Neuronal stem cell (in vitro differentiated cells): ENCODE measurements around the gene SND1.

Source experiments
- DNase-seq: peaks from one replicate; pipeline ENCODE4 v3.0.0-alpha.2; 2013; ENCODE audit warnings: low spot score
- H2AFZ ChIP-seq: one replicate; pipeline ENCODE4 v1.6.1; 2013; ENCODE audit warnings: mild to moderate bottlenecking, low read length, inconsistent platforms
- H2AK5ac ChIP-seq: 2 replicates; pipeline ENCODE4 v1.6.1; 2013; ENCODE audit warnings: low read depth, mild to moderate bottlenecking, inconsistent platforms, low read length, moderate library complexity, mixed read lengths
- H2BK120ac ChIP-seq: 2 replicates; pipeline ENCODE4 v1.6.1; 2013; ENCODE audit warnings: low read depth, mild to moderate bottlenecking, inconsistent platforms, low read length, moderate library complexity, mixed read lengths
- H2BK12ac ChIP-seq: one replicate; pipeline ENCODE4 v1.6.1; 2013; ENCODE audit warnings: low read length, inconsistent platforms
- H2BK15ac ChIP-seq: 2 replicates; pipeline ENCODE4 v1.6.1; 2013; ENCODE audit warnings: mild to moderate bottlenecking, low read length, inconsistent platforms, mixed read lengths
- H2BK5ac ChIP-seq: one replicate; pipeline ENCODE4 v1.6.1; 2013; ENCODE audit warnings: inconsistent platforms, mild to moderate bottlenecking, low read length, moderate library complexity
- H3K14ac ChIP-seq: one replicate; pipeline ENCODE4 v1.6.1; 2013; ENCODE audit warnings: low read length, inconsistent platforms
- H3K18ac ChIP-seq: 2 replicates; pipeline ENCODE4 v1.6.1; 2013; ENCODE audit warnings: low read length, inconsistent platforms
- H3K23ac ChIP-seq: 2 replicates; pipeline ENCODE4 v1.6.1; 2013; ENCODE audit warnings: low read depth, mild to moderate bottlenecking, mixed read lengths, low read length, inconsistent platforms; ENCODE audit not compliant: poor library complexity
- H3K27ac ChIP-seq: replicated peaks from 3 replicates; pipeline ENCODE4 v1.5.1; 2013; ENCODE audit warnings: low read length, inconsistent platforms
- H3K27me3 ChIP-seq, 3 experiments: 2 replicates each; pipeline ENCODE4 v1.6.1; 2013; ENCODE audit warnings: low read length in 3 of 3, mild to moderate bottlenecking in 2 of 3, inconsistent platforms in 1 of 3, low read depth in 1 of 3, mixed read lengths in 1 of 3, moderate library complexity in 1 of 3; ENCODE audit not compliant: control insufficient read depth in 3 of 3, insufficient read depth in 3 of 3
- H3K36me3 ChIP-seq, 2 donors: replicated peaks in 1 of 2; 2 replicates each; pipeline ENCODE4 v1.6.1; 2013; ENCODE audit warnings: low read length in 2 of 2; ENCODE audit not compliant: control insufficient read depth in 2 of 2, insufficient read depth in 2 of 2
- H3K4ac ChIP-seq: 2 replicates; pipeline ENCODE4 v1.6.1; 2013; ENCODE audit warnings: inconsistent platforms, mild to moderate bottlenecking, low read length, moderate library complexity
- H3K4me1 ChIP-seq, 2 donors: 1 replicate in 1 of 2; 2 replicates in 1 of 2; pipeline ENCODE4 v1.6.1; 2013; ENCODE audit warnings: low read length in 2 of 2, low read depth in 1 of 2; ENCODE audit not compliant: control insufficient read depth in 2 of 2, insufficient read depth in 1 of 2
- H3K4me2 ChIP-seq: one replicate; pipeline ENCODE4 v1.6.1; 2013; ENCODE audit warnings: mild to moderate bottlenecking, low read length, inconsistent platforms; ENCODE audit not compliant: insufficient read depth, poor library complexity, severe bottlenecking
- H3K4me3 ChIP-seq, 2 donors: 2 replicates each; pipeline ENCODE4 v1.5.1; 2013; ENCODE audit warnings: low read length in 2 of 2, mild to moderate bottlenecking in 2 of 2, inconsistent platforms in 1 of 2, moderate library complexity in 1 of 2
- H3K79me1 ChIP-seq: one replicate; pipeline ENCODE4 v1.6.1; 2013; ENCODE audit warnings: low read depth, mild to moderate bottlenecking, inconsistent platforms, low read length, moderate library complexity
- H3K9ac ChIP-seq: one replicate; pipeline ENCODE4 v1.6.1; 2013; ENCODE audit warnings: mild to moderate bottlenecking, low read depth, low read length, inconsistent platforms; ENCODE audit not compliant: poor library complexity
- H3K9me3 ChIP-seq, 2 donors: replicated peaks in 1 of 2; 2 replicates each; pipeline versions ENCODE3 to v1.6.1; 2013; ENCODE audit warnings: low read length in 2 of 2, mild to moderate bottlenecking in 2 of 2, inconsistent platforms in 1 of 2, low read depth in 1 of 2, mixed read lengths in 1 of 2, moderate library complexity in 1 of 2; ENCODE audit not compliant: control insufficient read depth in 2 of 2, insufficient read depth in 1 of 2
- H4K8ac ChIP-seq: one replicate; pipeline ENCODE4 v1.6.1; 2013; ENCODE audit warnings: low read depth, mild to moderate bottlenecking, inconsistent platforms, low read length, moderate library complexity
- H4K91ac ChIP-seq: one replicate; pipeline ENCODE4 v1.6.1; 2013; ENCODE audit warnings: low read length, low read depth, mild to moderate bottlenecking, inconsistent platforms; ENCODE audit not compliant: poor library complexity
- WGBS, 2 donors: extraction: QIAGEN DNeasy Blood & Tissue Kit; methylation state at CpG; one replicate each; pipeline ENCODE4 v1.1.7; 2013; ENCODE audit warnings: missing lambda C conversion rate in 2 of 2, mixed read lengths in 1 of 2; ENCODE audit not compliant: insufficient read length in 2 of 2, insufficient replicate concordance in 1 of 2; ENCODE audit errors: extremely low coverage in 2 of 2; 5-methylcytosine and 5-hydroxymethylcytosine counted together

SND1 gene

GRCh38 chr7:127882313-127882920 is 230.4 kb downstream of the SND1 start:
- H4K91ac ChIP-seq, result no peak overlapping the region
- H3K27ac ChIP-seq, result no peak overlapping the region
- H2AFZ ChIP-seq, result no peak overlapping the region
- no peak overlapping the region for H3K18ac ChIP-seq
- no peaks in the 10 kb centered on the region for H3K79me1 ChIP-seq
- no peak overlapping the region for H2BK5ac ChIP-seq
- H3K27me3 ChIP-seq, result no peaks in the 10 kb centered on the region
- no peak overlapping the region for H3K4ac ChIP-seq
- H3K9me3 ChIP-seq, result no peaks in the 10 kb centered on the region
- no peak overlapping the region for H3K9ac ChIP-seq
- WGBS, 2 donors, result no CpG with 5 or more reads among the region's 3 CpGs
- H2BK15ac ChIP-seq, result no peak overlapping the region
- H2AK5ac ChIP-seq, result no peak overlapping the region
- no peak overlapping the region for H2BK12ac ChIP-seq
- H2BK120ac ChIP-seq, result no peak overlapping the region
- no peak overlapping the region for H3K23ac ChIP-seq
- no peak overlapping the region for H4K8ac ChIP-seq
- H3K36me3 ChIP-seq, result no peaks in the 10 kb centered on the region
- DNase-seq, result no peak
- H3K4me2 ChIP-seq, result no peak overlapping the region
- H3K14ac ChIP-seq, result no peak overlapping the region
- no peak overlapping the region for H3K4me3 ChIP-seq
- H3K4me1 ChIP-seq, result peaks cover 3 to 12% of the 10 kb centered on the region in 2 donors

DNA sequence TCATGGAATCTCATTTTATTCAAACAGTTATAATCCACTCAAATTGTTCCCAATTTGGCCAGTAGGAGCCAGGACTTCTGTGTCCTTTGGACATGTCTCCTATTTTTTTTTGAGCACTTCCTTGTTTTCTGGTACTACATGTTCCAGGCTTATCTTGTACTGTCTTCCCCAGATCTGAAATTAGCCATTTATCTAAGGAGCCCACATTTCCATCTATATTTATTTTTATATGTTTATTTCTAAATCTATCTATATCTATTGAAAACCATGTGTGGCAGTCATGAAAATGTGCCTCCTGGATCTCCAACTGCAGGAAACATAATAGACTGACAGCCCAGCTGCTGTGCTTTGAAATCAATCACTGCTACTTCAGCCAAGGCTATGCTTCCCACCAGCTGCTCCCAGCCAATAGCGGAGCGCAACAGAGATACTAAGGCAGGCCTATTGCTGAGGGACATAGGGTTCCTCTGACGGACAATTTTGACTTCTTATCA is 232.1 kb downstream of the SND1 start:
- H2BK12ac ChIP-seq, result no peak overlapping the region
- no peak overlapping the region for H2AFZ ChIP-seq
- H3K36me3 ChIP-seq, result peaks cover 0 to 14% of the 10 kb centered on the region in 2 donors
- H4K91ac ChIP-seq, result no peak overlapping the region
- no peak overlapping the region for H4K8ac ChIP-seq
- H3K23ac ChIP-seq, result no peak overlapping the region
- H3K27ac ChIP-seq, result no peak overlapping the region
- H3K14ac ChIP-seq, result no peak overlapping the region
- H3K9me3 ChIP-seq, result no peaks in the 10 kb centered on the region
- no peaks in the 10 kb centered on the region for H3K27me3 ChIP-seq
- H2BK120ac ChIP-seq, result no peak overlapping the region
- no peaks in the 10 kb centered on the region for H3K79me1 ChIP-seq
- no peak overlapping the region for H3K18ac ChIP-seq
- peaks cover 0 to 12% of the 10 kb centered on the region in 2 donors for H3K4me1 ChIP-seq
- H2BK15ac ChIP-seq, result no peak overlapping the region
- no peak overlapping the region for H2AK5ac ChIP-seq
- H3K4me2 ChIP-seq, result no peak overlapping the region
- no peak overlapping the region for H2BK5ac ChIP-seq
- no peak overlapping the region for H3K4ac ChIP-seq
- no peak for DNase-seq
- no CpG with 5 or more reads among the region's 3 CpGs for WGBS, 2 donors
- H3K4me3 ChIP-seq, result no peak overlapping the region
- H3K9ac ChIP-seq, result no peak overlapping the region

- peaks cover 0 to 12% of the 10 kb centered on the region in 2 donors for H3K4me1 ChIP-seq
- DNase-seq, result no peak
- WGBS, 2 donors, result no CpG with 5 or more reads among the region's 3 CpGs
Measured at GRCh38 chr7:127885222-127885772, 233.3 kb downstream of the SND1 start.

DNA sequence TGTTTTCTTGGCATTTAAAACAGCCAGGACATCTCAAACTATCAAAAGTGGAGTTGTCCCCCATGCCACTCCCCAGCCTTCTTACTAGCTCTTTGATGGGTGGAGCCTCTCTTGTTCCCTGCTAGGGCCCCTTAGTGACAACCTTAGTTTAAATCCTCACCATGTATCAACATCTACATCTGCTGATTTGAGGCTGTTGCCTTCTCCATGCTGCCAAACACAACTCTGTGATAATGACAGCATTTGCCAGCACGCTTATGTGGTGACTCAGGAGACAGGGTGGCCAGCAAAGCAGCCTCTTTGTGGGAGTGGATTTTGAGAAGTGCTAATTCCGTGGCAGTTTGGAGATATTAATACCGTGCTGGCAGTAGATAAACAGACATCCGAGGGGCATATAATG is 233.8 kb downstream of the SND1 start:
- no peaks in the 10 kb centered on the region for H3K79me1 ChIP-seq
- no CpG with 5 or more reads among the region's 4 CpGs for WGBS, 2 donors
- H2BK15ac ChIP-seq, result no peak overlapping the region
- H3K36me3 ChIP-seq, result peaks cover 0 to 31% of the 10 kb centered on the region in 2 donors
- no peak overlapping the region for H2BK12ac ChIP-seq
- no peak overlapping the region for H3K4ac ChIP-seq
- no peaks in the 10 kb centered on the region for H3K9me3 ChIP-seq
- H2AK5ac ChIP-seq, result no peak overlapping the region
- DNase-seq, result no peak
- no peak overlapping the region for H2BK120ac ChIP-seq
- H3K18ac ChIP-seq, result no peak overlapping the region
- H3K9ac ChIP-seq, result no peak overlapping the region
- no peaks in the 10 kb centered on the region for H3K27me3 ChIP-seq
- no peak overlapping the region for H3K14ac ChIP-seq
- no peak overlapping the region for H4K91ac ChIP-seq
- H2AFZ ChIP-seq, result no peak overlapping the region
- H3K4me2 ChIP-seq, result no peak overlapping the region
- no peak overlapping the region for H3K4me3 ChIP-seq
- H2BK5ac ChIP-seq, result no peak overlapping the region
- no peak overlapping the region for H4K8ac ChIP-seq
- no peak overlapping the region for H3K27ac ChIP-seq
- H3K23ac ChIP-seq, result no peak overlapping the region
- peaks cover 0 to 14% of the 10 kb centered on the region in 2 donors for H3K4me1 ChIP-seq

More at GRCh38 chr7:127885222-127885772, 233.3 kb downstream of the SND1 start:
- Histone ChIP-seq H2BK15ac (no peak overlapping the region), H3K9me3 (no peaks in the 10 kb centered on the region), H3K18ac (no peak overlapping the region), H3K23ac (no peak overlapping the region), H4K8ac (no peak overlapping the region), H3K4me3 (no peak overlapping the region), H3K27me3 (no peaks in the 10 kb centered on the region), H3K14ac (no peak overlapping the region), H2BK12ac (no peak overlapping the region), H2AFZ (no peak overlapping the region), H3K36me3 (peaks cover 0 to 26% of the 10 kb centered on the region in 2 donors), H2BK120ac (no peak overlapping the region), H3K4me2 (no peak overlapping the region), H3K9ac (no peak overlapping the region), H4K91ac (no peak overlapping the region), H2AK5ac (no peak overlapping the region), H3K4ac (no peak overlapping the region), H3K79me1 (no peaks in the 10 kb centered on the region), H3K27ac (no peak overlapping the region), H2BK5ac (no peak overlapping the region)
